Measurements from ENCODE around the gene DLG2.
A peak's percentile ranks its signal among the peaks of the same experiment; 100 is the strongest.

The DLG2 gene

DNA sequence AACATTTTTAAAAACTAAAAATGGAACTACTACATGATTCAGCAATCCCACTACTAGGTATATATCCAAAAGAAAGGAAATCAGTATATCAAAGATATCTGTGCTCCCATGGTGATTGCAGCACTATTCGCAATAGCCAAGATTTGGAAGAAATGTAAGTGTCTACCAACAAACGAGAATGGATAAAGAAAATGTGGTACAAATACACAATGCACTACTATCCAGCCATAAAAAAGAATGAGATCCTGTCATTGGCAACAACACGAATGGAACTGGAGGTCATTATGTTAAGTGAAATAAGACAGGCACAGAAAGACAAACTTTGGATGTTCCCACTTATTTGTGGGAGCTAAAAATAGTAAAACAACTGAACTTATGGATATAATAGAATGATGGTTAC is 1765.1 kb downstream of the DLG2 start:
- DNase-seq: no peak

GRCh38 chr11:83858694-83859093 is 1768.5 kb downstream of the DLG2 start:
- DNase-seq: no peak

DNA sequence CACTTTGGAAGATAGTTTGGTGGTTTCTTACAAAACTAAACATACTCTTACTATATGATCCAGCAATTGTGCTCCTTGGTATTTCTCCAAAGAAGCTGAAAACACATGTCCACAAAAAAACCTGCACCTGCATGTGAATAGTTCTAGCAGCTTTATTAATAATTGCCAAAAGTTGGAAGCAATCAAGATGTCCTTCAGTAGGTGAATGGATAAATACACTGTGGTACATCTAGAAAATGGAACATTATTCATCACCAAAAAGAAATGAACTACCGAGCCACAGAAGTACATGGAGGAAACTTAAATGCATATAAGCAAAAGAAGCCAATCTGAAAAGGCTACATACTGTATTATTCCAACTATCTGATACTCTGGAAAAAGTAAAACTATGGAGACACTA is 1771.9 kb downstream of the DLG2 start:
- DNase-seq: no peak

DNA sequence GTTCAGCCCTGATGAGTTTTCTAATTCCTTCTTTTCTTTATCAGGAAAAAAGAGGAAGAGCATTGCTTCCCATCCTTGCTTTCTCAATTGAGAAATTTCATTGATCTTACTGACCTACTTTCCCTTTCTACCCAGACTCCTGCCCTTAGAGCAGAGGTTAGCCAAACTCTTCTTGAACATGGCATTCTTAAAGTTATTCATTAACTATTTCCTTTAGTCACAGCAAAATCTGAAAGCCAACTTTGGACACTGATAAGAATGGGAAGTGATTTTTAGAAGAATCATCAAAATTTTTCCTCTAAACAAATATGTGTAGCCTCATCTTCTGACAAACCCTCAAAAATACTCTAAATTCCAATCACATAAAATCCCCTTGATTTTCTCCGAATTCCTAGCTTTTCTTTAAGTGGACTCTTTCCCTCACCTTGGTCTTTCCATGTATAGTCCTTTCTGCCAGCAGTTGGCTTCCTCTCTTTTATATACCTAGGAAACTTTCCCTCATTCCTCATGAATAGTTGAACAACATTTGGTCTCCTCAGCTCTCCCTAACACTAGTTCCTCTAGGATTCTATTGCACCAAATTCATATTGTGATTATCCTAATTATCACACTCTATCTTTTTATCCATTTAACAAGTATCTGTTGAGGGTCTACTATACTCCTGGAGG is 1774.2 kb downstream of the DLG2 start:
- DNase-seq: no peak

GRCh38 chr11:83852012-83852411 is 1775.1 kb downstream of the DLG2 start:
- no peak for DNase-seq

- DNase-seq: no peak
Measured at GRCh38 chr11:83847467-83848034, 1779.6 kb downstream of the DLG2 start.

- no peak for DNase-seq
Measured at GRCh38 chr11:83845797-83846196, 1781.3 kb downstream of the DLG2 start.

DNA sequence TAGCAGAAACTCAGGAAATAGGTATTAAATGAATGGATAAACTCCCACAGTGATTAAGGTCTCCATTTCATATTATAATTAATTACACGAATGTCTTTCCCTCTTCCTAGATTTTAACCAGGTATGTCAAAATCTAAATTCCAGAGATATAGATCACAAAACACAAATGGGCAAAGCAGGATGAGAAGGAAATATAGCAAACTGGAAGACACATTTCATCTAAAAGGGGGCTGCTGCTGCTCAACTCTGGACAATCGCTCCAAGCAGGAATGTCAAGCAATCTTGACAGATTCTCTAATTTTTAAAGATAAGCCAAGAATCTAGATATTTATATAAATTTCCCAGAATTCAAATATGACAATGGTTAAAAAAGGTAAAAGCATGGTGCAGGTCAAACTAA is 1786.8 kb downstream of the DLG2 start:
- DNase-seq: no peak

DNA sequence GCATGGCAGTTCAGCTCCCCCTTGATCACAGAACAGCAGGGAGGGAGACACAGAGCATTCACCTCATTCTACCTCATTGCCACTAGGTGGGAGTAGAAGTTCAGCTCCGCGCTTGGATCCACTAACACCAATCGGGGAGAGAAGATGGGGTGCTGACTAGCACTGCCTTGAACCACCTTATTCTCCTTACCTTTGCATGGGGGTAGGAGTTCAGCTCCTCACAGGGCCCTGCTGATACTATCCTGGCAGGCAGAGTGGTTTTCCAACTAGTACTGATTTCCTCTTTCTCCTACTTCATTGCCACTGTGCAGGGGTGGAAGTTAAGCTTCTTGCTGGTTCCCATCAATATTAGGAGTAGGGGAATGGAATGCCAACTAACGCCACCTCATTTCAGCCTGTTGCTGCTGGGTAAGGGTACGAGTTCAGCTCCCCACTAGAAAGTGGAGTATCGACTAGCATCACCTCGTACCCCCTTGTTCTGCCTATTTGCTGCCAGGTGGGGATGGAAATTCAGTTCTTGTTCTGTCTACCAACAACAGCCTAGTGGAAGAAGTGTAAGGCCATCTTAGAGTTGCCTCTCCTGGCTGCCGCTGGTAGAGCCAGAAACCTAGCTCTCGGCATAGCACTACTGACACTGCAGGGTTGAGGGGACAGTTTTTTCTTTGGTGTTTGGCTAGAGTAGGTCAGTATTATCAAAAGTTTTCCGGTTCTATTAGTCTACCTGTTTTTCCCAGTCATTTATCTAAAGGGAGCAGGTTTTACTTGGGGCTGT is 1790.1 kb downstream of the DLG2 start:
- no peak for DNase-seq

GRCh38 chr11:83836065-83836464 is 1791.1 kb downstream of the DLG2 start:
- DNase-seq: no peak

DNA sequence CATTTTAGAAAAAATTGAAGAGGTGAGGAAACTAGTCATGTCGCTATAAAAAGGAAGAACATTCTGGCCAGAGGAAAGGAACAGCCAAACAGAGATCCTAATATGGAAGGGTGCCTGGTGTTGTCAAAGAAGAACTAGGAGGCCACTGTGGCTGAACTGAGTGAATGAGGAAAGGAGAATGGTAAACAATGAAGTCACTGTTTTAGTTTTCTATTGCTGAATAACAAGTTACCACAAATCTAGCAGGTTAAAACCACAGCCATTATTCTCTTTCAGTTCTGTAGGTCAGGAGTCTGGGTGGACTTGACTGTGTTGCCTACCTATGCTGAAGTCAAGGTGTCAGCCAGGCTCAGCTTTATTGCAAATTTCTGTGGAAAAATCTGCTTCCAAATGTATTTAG is 1791.7 kb downstream of the DLG2 start:
- no peak for DNase-seq

- no peak for DNase-seq
Measured at GRCh38 chr11:83831929-83832328, 1795.2 kb downstream of the DLG2 start.

DNA sequence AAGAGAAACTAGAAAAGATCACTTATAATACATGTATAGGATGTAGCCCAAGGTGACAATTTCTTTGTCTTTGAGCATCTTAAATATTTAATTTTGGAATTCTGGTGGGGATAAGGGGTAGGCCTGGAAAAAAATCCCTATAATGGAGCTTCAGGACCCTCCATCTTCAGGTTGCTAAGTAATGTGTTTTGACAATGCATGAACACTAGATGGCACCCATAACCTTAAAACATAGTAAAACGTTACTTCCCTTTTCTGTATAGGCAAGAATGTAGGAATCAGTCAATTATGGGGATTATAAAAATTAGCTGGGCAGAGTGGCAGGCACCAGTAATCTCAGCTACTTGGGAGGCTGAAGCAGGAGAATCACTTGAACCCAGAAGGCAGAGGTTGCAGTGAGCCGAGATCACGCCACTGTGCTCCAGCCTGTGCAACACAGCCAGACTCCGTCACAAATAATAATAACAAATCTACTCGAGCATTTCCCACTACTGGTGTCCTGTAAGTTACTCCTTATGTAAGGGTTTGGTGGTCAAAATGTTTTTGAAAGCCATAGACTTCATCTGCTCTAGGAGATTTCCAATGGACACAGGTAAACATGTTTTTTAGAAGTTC is 1799.1 kb downstream of the DLG2 start:
- no peak for DNase-seq

- no peak for DNase-seq
Measured at GRCh38 chr11:83827520-83827919, 1799.6 kb downstream of the DLG2 start.

GRCh38 chr11:83826078-83826477 is 1801.1 kb downstream of the DLG2 start:
- DNase-seq: no peak

GRCh38 chr11:83823461-83824025 is 1803.6 kb downstream of the DLG2 start:
- DNase-seq: no peak

DNA sequence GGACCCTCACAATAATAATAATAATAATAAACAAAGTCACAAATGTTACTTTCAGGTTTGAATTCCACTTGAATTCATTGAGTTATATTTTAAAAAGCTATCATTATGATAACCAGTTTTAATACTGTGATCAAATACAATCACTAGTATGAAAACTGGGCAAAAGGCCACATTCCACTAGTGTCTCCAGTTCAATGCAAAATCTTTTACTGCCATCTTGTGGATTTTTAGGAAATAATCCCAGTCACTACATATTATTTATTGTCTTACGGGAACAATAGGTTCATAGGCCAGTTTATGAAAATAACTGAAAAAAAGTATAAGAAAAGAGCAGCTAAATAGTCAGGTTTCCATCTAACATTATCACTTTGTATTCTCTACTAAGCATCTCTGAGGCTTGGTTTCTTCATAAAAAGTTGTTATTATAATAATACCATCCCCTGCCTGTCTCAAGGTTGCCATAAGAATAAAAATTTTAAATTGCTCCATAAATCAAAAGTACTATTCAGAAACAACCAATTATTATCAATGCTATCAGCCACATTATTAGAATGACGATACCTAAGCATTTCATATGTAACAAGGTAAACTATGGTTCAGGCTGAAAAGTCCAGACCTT is 1807.1 kb downstream of the DLG2 start:
- peak in 1 of 2 donors; percentile 25 for DNase-seq

GRCh38 chr11:83818349-83818748 is 1808.8 kb downstream of the DLG2 start:
- DNase-seq: no peak

DNA sequence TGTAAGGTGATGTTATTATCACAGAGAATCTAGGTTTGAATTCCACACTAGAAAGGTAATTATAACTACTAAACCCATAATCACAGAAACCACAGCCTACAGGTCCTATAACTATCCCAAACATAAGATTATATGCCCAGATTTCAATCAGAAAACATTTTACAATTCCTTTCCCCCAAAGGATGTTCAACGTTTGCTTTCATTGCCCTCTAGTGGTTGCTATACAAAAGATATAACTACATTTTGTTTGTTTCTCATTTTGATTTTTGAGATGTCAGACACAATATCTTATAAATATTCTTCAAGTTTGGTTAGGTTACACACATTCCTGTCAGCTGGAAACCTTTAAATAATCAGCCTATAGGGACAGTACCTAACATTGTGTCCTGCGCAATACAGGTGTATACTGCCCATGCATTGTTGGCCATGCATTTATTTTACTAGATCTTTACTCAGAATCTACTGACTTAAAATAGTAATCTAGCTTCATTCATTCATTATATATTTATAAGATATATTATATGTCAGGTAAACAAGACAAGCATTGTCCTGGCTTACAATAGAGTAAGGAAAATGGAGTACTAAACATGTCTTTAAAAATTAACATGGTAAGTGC is 1810.5 kb downstream of the DLG2 start:
- no peak for DNase-seq

- DNase-seq: no peak
Measured at GRCh38 chr11:83815736-83816135, 1811.4 kb downstream of the DLG2 start.

DNA sequence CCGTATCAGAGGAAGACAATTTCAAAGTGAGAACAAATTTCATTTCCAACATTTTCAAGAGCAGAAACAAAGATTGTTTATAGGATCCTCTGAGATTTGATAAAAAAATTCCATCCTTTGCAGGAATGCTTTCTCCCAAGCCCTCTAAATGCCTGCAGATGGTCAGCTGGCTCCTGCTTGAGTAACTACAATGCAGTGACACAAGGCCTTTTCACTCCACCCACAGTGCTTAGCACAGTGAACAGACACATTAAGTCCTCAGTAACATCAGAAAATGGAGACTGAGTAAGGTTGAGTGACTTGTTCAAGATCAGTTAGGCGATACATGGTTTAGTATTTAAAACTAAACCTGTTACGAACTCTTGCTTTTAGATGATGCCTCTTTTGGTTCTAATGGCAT is 1813.8 kb downstream of the DLG2 start:
- no peak for DNase-seq

- no peak for DNase-seq
Measured at GRCh38 chr11:83809274-83809673, 1817.9 kb downstream of the DLG2 start.

DNA sequence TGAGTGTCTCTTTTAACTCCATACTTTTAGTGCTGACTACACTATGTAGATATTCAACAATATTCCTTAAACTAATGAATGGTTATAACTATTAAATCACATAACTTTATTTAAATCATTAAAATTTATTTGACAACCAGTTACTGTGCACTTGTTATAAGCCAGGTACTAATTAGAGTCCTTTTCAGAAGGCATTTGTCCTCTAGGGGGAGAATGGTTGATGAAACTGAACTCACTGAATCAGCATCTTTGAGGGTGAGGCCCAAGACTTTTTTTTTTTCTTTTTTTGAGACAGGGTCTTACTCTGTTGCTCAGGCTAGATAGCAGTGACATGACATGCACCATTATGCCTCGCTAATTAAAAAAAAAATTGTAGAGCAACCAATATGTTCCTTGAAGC is 1825.3 kb downstream of the DLG2 start:
- DNase-seq: no peak

All from CD4-positive, alpha-beta T cell treated with Interferon alpha-2 for 1 hour (primary cell).